CD4-positive, alpha-beta T cell (primary cell): ENCODE data around the gene TSTD1. TPM values are rescaled to one million over a fixed set of nuclear protein-coding genes. Genes with fewer than 3 reads are reported as not detected.
A peak's percentile ranks its signal among the peaks of the same experiment; 100 is the strongest.

Experiments
- ATAC-seq: fragments of 200-7000 bp; cut with Tn5 transposase; one replicate; pipeline ENCODE4 v1.10.0; 2022; ENCODE audit warnings: mild to moderate bottlenecking; ENCODE audit not compliant: poor library complexity
- CTCF ChIA-PET: fragments of 350-600 bp; sonication (Branson Sonifier 250); formaldehyde crosslinking; loops from one replicate; lab custom pipeline; 2021; ENCODE audit warnings: antibody characterized with exemption, inconsistent platforms; lab: Charles Lee
- POLR2A ChIA-PET: fragments of 350-600 bp; sonication (Branson Sonifier 250); formaldehyde crosslinking; loops from one replicate; lab custom pipeline; 2021; ENCODE audit warnings: antibody characterized with exemption, inconsistent platforms; lab: Charles Lee
- DNase-seq, 14 experiments: peaks; one replicate each; pipeline ENCODE4 v3.0.0-alpha.2; 2013 to 2020; ENCODE audit warnings: mixed read lengths in 2 of 14
- H3K27ac ChIP-seq, 2 donors: one replicate each; pipeline versions ENCODE4 v1.5.1 to v1.7.0; 2013; ENCODE audit warnings: low read length in 2 of 2, low read depth in 1 of 2, mild to moderate bottlenecking in 1 of 2
- H3K27me3 ChIP-seq, 2 experiments: 1 replicate in 1 of 2; 2 replicates in 1 of 2; pipeline versions ENCODE4 v1.6.1 to v1.7.0; 2013; ENCODE audit warnings: low read length in 2 of 2, control low read depth in 1 of 2, mild to moderate bottlenecking in 1 of 2, moderate library complexity in 1 of 2; ENCODE audit not compliant: insufficient read depth in 2 of 2, control insufficient read depth in 1 of 2
- H3K36me3 ChIP-seq: one replicate; pipeline ENCODE4 v1.6.1; 2013; ENCODE audit warnings: low read length, control low read depth; ENCODE audit not compliant: insufficient read depth
- H3K4me1 ChIP-seq: one replicate; pipeline ENCODE4 v1.6.1; 2013; ENCODE audit warnings: low read length, control low read depth; ENCODE audit not compliant: insufficient read depth
- H3K4me3 ChIP-seq: one replicate; pipeline ENCODE4 v1.5.1; 2013; ENCODE audit warnings: mild to moderate bottlenecking, low read length, moderate library complexity
- H3K9me3 ChIP-seq, 2 experiments: 1 replicate in 1 of 2; 2 replicates in 1 of 2; pipeline versions ENCODE4 v1.6.1 to v1.7.0; 2013; ENCODE audit warnings: low read length in 2 of 2, mild to moderate bottlenecking in 2 of 2, control low read depth in 1 of 2, moderate library complexity in 1 of 2; ENCODE audit not compliant: control insufficient read depth in 1 of 2, insufficient read depth in 1 of 2
- H3K27ac Mint-ChIP-seq: one replicate; pipeline ENCODE4 v1.8.0; 2020; ENCODE audit warnings: mixed read lengths
- H3K27me3 Mint-ChIP-seq: one replicate; pipeline ENCODE4 v1.8.0; 2021; ENCODE audit warnings: mixed read lengths
- H3K36me3 Mint-ChIP-seq: one replicate; pipeline ENCODE4 v1.8.0; 2021; ENCODE audit warnings: low read depth, mixed read lengths
- H3K4me1 Mint-ChIP-seq: one replicate; pipeline ENCODE4 v1.8.0; 2021; ENCODE audit warnings: low read depth, mixed read lengths
- H3K4me3 Mint-ChIP-seq: one replicate; pipeline ENCODE4 v1.8.0; 2020; ENCODE audit warnings: mild to moderate bottlenecking, mixed read lengths
- H3K9me3 Mint-ChIP-seq: one replicate; pipeline ENCODE4 v1.8.0; 2020; ENCODE audit warnings: mixed read lengths
- CTCF ChIP-seq: fragments of 200-600 bp; IDR thresholded peaks from one replicate; pipeline ENCODE4 v1.8.0; 2022; ENCODE audit warnings: antibody characterized with exemption, mild to moderate bottlenecking
- intact Hi-C, 2 experiments: fragments of 100-400 bp; cut with DNase I in 1 of 2; cut with micrococcal nuclease in 1 of 2; formaldehyde crosslinking; loops; one replicate each; pipeline versions ENCODE4 v1.15.1 to v1.9.0; 2023 to 2025; cut with DNase I, micrococcal nuclease
- total RNA-seq, 174 experiments: library from RNA in 2 of 174; stranded (reverse) in 2 of 174; gene quantifications; one replicate each; pipeline ENCODE4 v1.2.3 and lab custom pipeline; 2021 to 2026

TSTD1 gene
- total RNA-seq, 2 experiments from 2014 or later = 38.0 to 40.3 TPM

- H3K36me3 Mint-ChIP-seq = peaks cover 28% of the 10 kb centered on the region
- Histone ChIP-seq H3K4me3 (no peak overlapping the region), H3K36me3 (peaks cover 2% of the 10 kb centered on the region), H3K27me3 (no peaks in the 10 kb centered on the region), H3K4me1 (peaks cover 45% of the 10 kb centered on the region), H3K9me3 (no peaks in the 10 kb centered on the region), H3K27ac (no peak overlapping the region)
- no peaks in the 10 kb centered on the region for H3K27me3 Mint-ChIP-seq
- DNase-seq (peak in 13 of 14 experiments; percentile 29 to 78 (median 42)), ATAC-seq (no peak)
- peak; percentile 59 for TF ChIP-seq CTCF
- no peak overlapping the region for H3K4me3 Mint-ChIP-seq
- CTCF ChIA-PET = interaction anchor here (0.6 to 3.3 kb wide), 16 partner anchors 17 to 295 kb away, joined by 3 to 36 read pairs (median 4); partner anchors contain the start of genes CFAP126, F11R, KLHDC9 and NIT1
- intact Hi-C loops = loop anchor here (1.0 to 2.0 kb wide), 2 partner anchors 19 to 25 kb away; no protein-coding TSS in a partner anchor
- H3K27ac Mint-ChIP-seq = peak overlapping the region; percentile 90
- peaks cover 51% of the 10 kb centered on the region for H3K4me1 Mint-ChIP-seq
- POLR2A ChIA-PET = interaction anchor here (1.1 to 8.2 kb wide), 5 partner anchors 11 to 61 kb away, joined by 3 to 295 read pairs (median 20); partner anchors contain the start of genes F11R, KLHDC9 and USF1
- no peaks in the 10 kb centered on the region for H3K9me3 Mint-ChIP-seq
Measured at GRCh38 chr1:161071886-161072371, 33.2 kb upstream of the TSTD1 start.

- POLR2A ChIA-PET = interaction anchor here (0.8 to 8.2 kb wide), 14 partner anchors 10 to 808 kb away, joined by 3 to 295 read pairs (median 6); partner anchors contain the start of genes DCAF8, F11R, KLHDC9 and NIT1
- intact Hi-C loops = loop anchor here in 1 of 2 experiments (1.0 kb wide), 1 partner anchor 25 kb away; the partner anchor contains the start of gene USF1
Measured at GRCh38 chr1:161070761-161071160, 32.0 kb upstream of the TSTD1 start.

More at GRCh38 chr1:161070761-161071160, 32.0 kb upstream of the TSTD1 start:
- CTCF ChIA-PET = interaction anchor here (0.9 to 3.3 kb wide), 10 partner anchors 16 to 303 kb away, joined by 3 to 36 read pairs (median 4); partner anchors contain the start of genes F11R, KLHDC9, NIT1 and PFDN2
- Histone ChIP-seq H3K4me1 (peaks cover 56% of the 10 kb centered on the region), H3K4me3 (no peak overlapping the region), H3K36me3 (peaks cover 14% of the 10 kb centered on the region), H3K27ac (peak overlapping the region; percentile 49 to 94), H3K27me3 (no peaks in the 10 kb centered on the region), H3K9me3 (no peaks in the 10 kb centered on the region)
- Mint-ChIP-seq H3K27ac (peak overlapping the region; percentile 90), H3K4me3 (no peak overlapping the region), H3K27me3 (no peaks in the 10 kb centered on the region), H3K9me3 (no peaks in the 10 kb centered on the region), H3K4me1 (peaks cover 57% of the 10 kb centered on the region), H3K36me3 (peaks cover 33% of the 10 kb centered on the region)
- no peak for ATAC-seq
- TF ChIP-seq CTCF = no peak
- DNase-seq = peak in 1 of 14 experiments; percentile 24
